Dermis blood vessel endothelial cell (primary cell): ENCODE results near the gene NAA20. TPM values are rescaled to one million over a fixed set of nuclear protein-coding genes. Genes with fewer than 3 reads are reported as not detected.

Experiments used
- DNase-seq: peaks from one replicate; pipeline ENCODE4 v3.0.0; 2010
- total RNA-seq: library from RNA; depleted of rRNA; stranded (reverse); fragments of >200 nt; gene quantifications from 2 replicates; pipeline ENCODE4 v1.2.3, GENCODE V29; 2014

Gene NAA20
- total RNA-seq, 1 donor from 2014 or later, result 35.4 TPM

- no peak for DNase-seq
Measured at GRCh38 chr20:20020908-20021307, 3.7 kb downstream of the NAA20 start.

DNA sequence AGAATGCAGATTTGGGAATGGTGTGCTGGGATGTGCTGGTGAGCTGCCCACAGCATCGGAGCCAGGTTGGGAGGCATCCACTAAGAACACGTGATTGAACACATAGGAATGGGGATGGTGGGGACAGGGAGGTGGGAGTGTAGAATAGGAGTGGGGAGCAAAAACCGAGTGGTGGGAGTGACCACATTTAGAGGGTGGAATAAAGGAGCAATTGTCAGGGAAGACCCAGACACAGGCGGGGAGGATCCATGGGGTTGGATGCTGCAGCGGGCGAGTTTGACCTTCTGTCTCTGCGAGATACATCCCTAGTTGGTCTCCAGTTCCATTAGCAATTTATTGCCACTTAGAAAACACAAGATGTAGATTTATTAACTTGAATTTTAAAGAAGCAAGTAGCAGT, 4.7 kb downstream of the NAA20 start:
- DNase-seq, result no peak

- no peak for DNase-seq
Measured at GRCh38 chr20:20022498-20022897, 5.3 kb downstream of the NAA20 start.

DNA sequence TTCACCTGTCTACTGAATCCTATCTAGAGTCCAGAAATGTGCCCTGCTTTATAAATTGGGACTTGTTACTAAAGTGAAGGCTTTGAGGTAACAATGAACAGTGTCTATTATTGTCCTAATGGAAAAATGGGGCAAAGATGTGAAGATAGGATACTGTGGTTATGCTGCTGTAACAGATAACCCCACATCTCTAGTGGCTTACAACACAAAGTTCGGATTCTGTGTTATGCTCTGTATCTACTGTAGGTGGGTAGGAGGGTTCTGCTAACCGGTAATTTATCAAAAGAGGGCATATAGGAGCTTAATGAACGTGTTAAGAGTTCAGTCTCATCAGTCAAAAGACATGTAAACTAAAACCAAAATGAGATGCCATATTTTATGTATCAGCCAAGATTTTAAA, 6.2 kb downstream of the NAA20 start:
- no peak for DNase-seq

DNA sequence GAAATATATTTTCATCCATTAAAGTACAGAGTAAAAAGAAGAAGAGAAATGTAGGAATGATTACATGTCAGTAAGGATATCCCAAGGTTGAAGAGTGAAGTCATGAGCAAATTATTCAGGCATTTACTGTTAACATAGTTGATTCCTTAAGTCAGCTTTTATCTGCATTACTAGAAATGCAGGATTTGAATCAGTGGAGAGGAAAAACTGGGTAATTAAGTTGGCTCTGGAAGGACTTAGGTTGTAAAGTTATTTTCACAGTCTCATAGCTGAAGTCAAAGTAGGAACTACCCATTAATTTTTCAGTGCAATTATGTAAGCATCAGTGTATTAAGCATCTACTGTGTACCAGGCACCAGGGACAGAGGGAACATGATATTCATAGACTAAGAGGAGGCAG, 7.8 kb downstream of the NAA20 start:
- no peak for DNase-seq

DNA sequence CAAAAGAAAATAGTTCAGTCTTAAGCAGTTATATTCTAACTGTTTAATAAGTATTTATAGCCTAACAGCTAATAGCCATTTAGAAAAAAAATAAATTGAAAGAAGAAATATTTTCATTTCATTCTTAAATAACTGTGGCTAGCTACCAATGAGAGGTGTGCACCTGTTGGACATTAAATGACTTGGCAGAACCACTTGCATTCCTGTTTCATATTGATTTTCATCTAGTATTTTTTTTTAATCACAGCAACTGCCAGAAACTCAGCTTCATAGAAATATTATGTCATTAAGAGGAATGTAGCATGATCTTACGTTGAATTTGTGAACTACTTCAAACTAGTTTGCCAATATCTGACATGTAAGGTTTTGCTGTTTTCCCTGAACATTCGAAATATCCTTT, 10.1 kb downstream of the NAA20 start:
- no peak for DNase-seq

DNA sequence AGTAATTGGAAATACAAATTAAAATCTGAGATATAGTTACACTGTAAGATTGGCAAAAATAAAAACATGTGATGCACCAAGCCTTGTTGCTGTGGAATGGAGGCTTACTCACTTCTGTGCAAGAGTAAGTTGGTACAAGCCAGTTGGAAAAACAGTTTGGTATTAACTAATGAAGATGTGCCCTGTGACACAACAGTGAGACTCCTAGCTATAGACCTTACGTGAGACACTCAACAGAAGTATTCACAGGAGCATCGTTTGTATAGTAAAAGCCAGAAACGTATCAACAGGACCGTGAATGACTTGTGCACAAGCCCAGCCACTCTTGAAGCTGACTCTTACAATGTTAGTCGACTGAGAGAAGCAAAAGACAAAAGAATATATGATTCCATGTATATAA, 14.6 kb downstream of the NAA20 start:
- DNase-seq, result no peak

DNA sequence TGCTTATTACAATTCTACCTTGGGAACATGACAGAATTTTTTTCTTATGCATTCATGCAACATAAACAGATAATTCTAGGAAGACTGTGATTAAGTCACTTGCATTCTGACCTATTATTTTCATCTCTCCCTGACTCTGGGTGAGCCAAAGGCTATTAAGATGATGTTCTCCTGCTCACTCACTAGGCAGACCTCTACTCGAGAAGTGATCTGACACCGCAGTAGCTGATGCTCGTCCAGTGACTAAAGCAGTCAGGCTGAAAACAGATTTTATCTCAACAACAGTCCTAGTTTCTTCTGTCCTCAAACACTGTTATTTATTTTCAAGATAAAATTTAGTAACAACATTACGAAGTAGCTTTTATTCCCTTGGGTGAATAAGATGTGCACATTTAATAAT, 17.3 kb downstream of the NAA20 start:
- DNase-seq, result no peak

- DNase-seq, result no peak
Measured at GRCh38 chr20:20036756-20037155, 19.6 kb downstream of the NAA20 start.

- DNase-seq, result peak; percentile 90
Measured at GRCh38 chr20:20037960-20038359, 20.8 kb downstream of the NAA20 start.

- DNase-seq, result no peak
Measured at GRCh38 chr20:20038586-20038985, 21.4 kb downstream of the NAA20 start.

GRCh38 chr20:20039752-20040387, 22.7 kb downstream of the NAA20 start:
- no peak for DNase-seq

DNA sequence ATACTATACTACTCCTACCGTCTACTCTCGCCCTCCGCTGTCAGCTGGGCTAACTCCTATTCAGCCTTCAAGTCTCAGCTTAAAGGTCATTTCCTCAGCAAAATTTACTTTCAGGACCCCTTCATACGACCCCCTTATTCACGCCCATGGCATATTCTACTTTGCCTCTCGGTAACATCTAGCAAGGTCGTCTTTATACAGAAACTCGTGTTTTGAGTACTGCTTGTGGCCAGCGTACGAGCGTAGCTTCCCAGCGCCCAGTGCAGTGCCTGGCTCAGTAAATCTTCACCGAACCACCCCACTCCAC, 34.6 kb downstream of the NAA20 start:
- no peak for DNase-seq

GRCh38 chr20:20052074-20052970, 35.2 kb downstream of the NAA20 start, which contains the start of the genes CFAP61 and CRNKL1:
Gene CFAP61 (plus strand): TSS chr20:20052532. CDS start chr20:20056654, 4,122 bp downstream.
Gene CRNKL1 (minus strand): TSS chr20:20052466. CDS start chr20:20052342, 124 bp downstream.
- peak; percentile 98 for DNase-seq

DNA sequence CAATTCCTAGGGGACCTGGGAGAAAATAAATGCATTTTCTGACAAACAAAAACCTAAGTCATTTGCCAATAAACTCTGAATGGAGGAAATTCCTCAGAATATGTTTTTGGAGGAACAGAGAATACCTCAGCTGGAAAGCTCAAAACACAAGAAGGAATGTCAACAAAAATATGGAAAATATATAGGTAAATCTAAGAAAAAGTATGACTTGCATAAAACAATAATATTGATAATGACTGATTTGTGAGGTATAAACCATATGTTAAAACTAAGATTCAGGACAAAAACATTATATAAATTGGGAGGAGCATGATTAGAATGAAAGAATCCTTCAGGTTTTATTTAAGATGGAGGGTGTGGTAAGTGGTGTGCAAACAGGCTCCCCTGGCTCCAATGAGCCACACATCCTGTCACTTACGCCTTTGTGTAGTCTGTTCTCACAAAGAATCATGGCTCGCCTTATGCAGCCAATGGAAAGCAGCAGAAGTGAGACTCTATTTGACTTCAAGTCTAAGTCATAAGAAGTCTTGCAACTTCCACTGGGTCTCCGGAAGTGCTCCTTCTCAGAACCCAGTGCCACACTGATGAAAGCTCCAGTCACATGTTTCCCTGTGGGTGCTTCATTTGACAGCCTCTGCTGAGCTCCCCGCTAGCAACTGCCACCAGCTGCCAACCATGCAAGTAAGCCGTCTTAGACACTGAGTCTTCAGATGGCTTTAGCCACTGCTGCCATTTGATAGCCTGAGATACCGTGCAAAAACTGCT, 43.3 kb downstream of the NAA20 start:
- DNase-seq, result no peak

DNA sequence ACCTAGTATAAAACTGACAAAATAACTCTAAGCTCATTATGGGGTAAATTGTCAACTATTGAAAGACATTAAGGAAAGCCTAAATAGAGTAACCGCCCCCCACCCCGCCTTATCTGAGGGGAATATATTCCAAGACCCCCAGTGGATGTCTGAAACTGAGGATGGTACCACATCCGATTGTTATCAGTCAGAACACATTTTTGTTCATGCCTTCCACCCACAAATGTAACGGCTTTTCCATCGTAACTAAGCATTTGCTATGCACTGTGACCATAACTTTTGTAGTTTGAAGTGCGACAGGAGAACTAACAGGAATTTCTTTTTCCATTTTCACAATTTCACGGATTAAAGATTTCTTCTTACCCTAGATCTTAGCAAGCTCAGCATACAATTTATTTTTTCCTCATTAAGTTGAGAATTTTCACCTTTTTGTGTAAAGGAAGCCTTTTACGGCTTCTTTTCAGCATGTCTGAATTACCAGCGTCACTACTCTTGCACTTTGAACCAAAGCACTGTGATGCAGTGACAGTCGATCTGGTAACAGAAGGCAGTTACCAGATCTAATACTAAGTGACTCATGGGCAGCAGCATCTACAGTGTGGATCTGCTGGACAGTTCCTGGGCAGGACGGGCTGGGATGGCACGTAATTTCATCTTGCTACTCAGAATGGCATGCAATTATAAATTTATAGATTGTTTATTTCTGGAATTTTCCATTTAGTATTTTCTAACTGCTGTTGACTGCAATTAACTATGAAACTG, 47.0 kb downstream of the NAA20 start:
- DNase-seq, result no peak

DNA sequence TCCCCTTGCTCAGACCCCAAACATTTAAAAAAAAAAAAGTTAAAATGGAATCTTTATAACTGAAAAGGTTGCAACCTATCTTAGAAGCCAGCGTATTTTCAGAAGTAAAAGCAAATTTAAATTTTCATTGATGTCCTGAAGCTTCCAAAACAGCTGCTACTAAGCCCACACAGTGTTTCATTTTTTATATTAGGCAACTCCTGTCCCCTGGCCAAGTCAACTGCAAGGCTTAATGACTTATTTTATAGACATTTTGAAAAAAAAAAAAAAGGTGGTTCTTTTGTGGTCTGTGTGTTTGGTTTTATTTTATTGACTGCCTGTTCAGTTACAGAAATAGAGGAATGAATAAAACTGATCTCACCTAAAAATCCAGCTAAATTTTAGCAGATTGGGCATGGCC, 48.2 kb downstream of the NAA20 start:
- DNase-seq, result no peak

GRCh38 chr20:20070871-20071726, 53.9 kb downstream of the NAA20 start:
- no peak for DNase-seq

DNA sequence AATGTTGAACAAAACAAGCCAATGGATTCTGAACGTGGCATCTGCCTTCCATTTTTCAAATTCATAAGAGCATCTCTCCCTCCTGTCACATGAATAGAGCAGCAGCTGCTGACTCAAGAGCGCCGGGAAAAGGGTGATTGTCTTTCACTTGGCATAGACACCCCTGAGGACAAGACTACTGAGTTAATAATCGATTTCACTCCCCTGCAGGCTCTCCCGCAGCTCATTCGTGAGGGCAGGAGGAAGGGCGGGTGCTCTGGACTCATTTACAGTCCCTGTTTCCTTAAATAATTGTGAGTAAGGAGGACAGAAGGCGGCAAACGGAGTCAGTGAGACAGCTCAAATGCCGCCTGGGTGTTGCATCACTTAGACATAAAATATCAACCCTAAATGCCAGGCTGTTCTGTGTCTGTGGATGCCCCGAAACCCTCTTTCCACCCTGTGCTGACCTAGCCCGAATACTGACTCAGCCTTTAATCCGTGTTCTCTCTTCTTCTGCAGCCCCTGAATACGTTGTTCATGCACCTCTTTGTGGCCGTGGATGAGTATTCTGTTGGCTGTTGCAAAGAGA, 56.7 kb downstream of the NAA20 start:
- no peak for DNase-seq

DNA sequence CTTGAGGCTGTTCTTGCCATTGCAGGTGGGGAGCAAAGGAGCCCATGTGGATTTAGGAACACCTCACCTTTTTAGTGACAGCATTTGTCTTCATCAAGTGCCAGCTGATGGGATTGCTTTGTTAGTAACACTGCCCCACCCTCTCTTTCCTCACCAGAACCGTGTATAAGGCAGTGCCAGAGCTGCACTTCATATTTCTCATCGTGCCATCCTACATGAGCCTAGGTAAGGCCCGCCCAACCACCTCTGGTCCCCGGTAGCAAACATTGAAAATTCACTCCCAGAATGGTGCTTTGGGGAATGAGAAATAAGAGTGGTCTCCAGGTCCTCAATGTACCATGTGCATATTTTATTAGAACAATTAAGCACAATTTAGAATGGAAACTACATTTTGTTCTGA, 57.9 kb downstream of the NAA20 start:
- no peak for DNase-seq
